ENCODE measurements around the gene BRD3. TPM values are rescaled to one million over a fixed set of nuclear protein-coding genes. Genes with fewer than 3 reads are reported as not detected.

The BRD3 gene
- total RNA-seq, 1 donor from 2014 or later: 4.5 TPM

DNA sequence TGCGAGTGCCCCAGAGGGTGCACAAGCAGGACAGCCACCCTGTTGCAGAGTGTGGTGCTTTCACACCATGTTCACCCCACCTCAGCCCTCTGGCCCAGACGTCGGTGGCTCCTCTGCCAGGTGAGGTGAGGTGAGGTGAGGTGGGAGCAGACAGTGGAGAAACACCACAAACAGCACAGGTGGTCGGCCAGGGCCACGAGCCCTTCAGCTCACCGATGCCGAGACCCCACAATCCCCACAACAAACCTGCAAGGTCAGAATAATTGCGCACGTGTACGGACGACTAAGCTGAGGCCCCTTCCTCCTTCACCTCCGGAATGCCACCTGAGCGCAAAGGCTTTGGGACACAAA lies 10.5 kb downstream of the BRD3 start:
- no peaks in the 10 kb centered on the region for H3K27me3 ChIP-seq (ENCODE audit: control insufficient read depth, insufficient read depth, low read length)
- H3K4me3 ChIP-seq (ENCODE audit: low read depth, low read length): no peak overlapping the region
- TF ChIP-seq, protein P1, sequence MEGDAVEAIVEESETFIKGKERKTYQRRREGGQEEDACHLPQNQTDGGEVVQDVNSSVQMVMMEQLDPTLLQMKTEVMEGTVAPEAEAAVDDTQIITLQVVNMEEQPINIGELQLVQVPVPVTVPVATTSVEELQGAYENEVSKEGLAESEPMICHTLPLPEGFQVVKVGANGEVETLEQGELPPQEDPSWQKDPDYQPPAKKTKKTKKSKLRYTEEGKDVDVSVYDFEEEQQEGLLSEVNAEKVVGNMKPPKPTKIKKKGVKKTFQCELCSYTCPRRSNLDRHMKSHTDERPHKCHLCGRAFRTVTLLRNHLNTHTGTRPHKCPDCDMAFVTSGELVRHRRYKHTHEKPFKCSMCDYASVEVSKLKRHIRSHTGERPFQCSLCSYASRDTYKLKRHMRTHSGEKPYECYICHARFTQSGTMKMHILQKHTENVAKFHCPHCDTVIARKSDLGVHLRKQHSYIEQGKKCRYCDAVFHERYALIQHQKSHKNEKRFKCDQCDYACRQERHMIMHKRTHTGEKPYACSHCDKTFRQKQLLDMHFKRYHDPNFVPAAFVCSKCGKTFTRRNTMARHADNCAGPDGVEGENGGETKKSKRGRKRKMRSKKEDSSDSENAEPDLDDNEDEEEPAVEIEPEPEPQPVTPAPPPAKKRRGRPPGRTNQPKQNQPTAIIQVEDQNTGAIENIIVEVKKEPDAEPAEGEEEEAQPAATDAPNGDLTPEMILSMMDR (IDR thresholded peaks at IDR 0.05; ENCODE audit: insufficient read depth, low read length, severe bottlenecking): no peak
- FAIRE-seq (no peak), DNase-seq (ENCODE audit: low read depth) (no peak)
- peaks cover 12% of the 10 kb centered on the region for H3K36me3 ChIP-seq (ENCODE audit: control insufficient read depth, insufficient read depth, low read length)

DNA sequence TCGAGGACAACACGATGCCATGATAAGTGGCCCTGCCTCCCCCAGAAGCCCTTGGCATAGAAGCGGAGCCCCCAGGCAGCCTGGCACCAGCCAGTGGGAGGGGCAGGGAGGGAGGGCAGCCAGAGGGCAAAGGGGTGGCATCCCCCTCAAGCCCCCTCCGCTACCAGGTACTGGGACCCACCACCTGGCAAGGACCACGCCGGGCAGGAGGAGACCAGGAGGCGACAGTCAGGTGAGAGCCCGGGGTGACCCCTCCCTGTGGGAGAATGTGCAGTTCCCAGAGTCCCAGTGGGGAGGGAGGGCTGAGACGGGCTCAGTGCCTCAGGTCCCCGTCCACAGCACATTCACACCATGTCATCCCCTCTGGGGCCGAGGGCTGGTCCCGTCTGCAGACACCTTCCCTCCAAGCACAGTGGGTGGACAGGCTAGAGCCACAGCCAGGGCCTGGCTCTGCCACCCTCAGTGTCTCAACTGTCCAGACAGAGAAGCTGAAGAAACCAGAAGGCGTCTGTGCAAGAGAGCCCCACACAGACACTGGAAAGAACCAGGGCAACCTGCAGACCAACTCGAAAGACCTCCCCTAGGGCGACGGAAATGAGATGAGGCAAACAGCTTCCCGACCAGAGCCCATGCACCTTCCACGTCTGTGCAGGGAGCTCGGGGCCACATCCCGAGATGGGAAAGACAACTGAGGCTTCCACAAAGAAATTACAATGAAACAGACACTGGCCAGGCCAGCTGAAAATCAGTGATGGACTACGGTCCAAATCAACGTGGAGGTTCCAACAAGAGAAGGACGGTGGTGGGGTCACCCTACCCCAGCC lies 11.1 kb downstream of the BRD3 start:
- H3K36me3 ChIP-seq (ENCODE audit: control insufficient read depth, insufficient read depth, low read length): peaks cover 12% of the 10 kb centered on the region
- no peak overlapping the region for H3K4me3 ChIP-seq (ENCODE audit: low read depth, low read length)
- TF ChIP-seq, protein P1 (IDR thresholded peaks at IDR 0.05; ENCODE audit: insufficient read depth, low read length, severe bottlenecking): no peak
- no peak for DNase-seq (ENCODE audit: low read depth)
- H3K27me3 ChIP-seq (ENCODE audit: control insufficient read depth, insufficient read depth, low read length): no peaks in the 10 kb centered on the region
- no peak for FAIRE-seq

DNA sequence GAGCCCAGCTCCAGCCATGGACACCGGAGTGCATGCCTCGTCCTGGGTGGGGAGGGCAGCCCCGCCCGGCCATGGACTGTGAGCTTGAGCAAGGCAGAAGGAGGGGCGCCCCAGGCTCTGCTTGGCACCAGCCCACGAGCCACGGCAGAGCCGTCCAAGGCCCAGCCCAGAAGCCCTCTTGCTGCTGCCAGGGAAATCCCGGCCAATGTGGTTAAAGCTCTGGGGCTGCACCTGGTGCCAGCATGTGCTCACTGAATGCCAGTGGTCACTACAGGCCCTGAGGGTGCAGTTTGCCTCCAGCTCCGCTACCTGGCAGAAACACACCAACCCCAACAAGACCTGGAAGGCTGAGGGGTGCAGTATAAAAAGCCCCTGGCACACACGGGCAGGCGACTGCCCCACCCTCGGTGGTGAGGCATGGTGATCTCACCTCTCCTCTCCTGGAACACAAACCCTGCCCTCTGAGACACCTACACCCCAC lies 11.8 kb downstream of the BRD3 start:
- TF ChIP-seq, protein P1 (IDR thresholded peaks at IDR 0.05; ENCODE audit: insufficient read depth, low read length, severe bottlenecking): no peak
- Histone ChIP-seq H3K27me3 (ENCODE audit: control insufficient read depth, insufficient read depth, low read length) (no peaks in the 10 kb centered on the region), H3K4me3 (ENCODE audit: low read depth, low read length) (no peak overlapping the region), H3K36me3 (ENCODE audit: control insufficient read depth, insufficient read depth, low read length) (peaks cover 15% of the 10 kb centered on the region)
- DNase-seq (ENCODE audit: low read depth) (peak; percentile 79), FAIRE-seq (no peak)

DNA sequence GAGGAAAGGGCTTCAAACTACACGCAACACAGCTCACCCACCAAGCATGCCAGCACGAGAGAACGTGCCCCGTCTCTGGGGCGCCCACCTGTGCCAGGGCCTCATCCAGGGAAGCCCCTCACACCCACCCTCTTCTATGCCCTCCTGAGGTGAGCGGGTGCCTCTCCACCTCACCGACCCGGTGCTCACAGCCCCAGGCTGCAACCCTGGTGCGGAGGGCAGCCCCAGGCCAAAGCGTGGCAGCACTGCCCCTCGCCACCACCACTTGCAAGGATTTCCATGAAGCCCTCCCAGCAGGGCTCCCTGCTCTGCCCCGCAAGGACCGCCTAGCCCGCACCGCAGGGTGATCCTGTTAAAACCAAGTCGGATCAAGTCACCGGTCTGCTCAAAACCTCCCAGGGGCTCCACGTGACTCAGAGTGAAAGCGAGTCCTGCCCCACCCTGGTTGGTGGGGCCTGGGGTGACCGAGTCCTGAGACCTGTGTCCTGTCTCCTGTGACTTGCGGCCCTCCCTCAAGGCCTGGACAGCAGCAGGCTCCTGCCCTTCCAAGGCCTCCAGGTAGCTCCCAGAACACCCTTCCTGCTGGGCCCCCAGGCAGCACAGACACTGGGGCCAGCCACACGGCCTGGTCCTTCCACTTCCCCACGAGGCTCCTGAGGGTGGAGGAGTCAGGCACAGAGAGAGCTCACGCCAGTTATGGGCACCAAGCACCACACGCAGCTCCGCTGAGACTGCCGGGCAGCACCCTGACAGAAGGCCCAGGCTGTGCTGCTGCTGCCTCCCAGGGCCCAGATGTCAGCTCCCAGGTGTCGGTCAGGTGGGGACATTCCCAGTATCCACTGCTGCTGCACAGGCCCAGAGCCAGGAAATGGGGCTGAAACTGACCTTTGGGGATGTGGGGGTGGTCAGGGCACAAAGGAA lies 12.7 kb downstream of the BRD3 start:
- H3K27me3 ChIP-seq (ENCODE audit: control insufficient read depth, insufficient read depth, low read length): no peaks in the 10 kb centered on the region
- no peak overlapping the region for H3K4me3 ChIP-seq (ENCODE audit: low read depth, low read length)
- no peak for FAIRE-seq
- no peak for DNase-seq (ENCODE audit: low read depth)
- TF ChIP-seq, protein P1 (IDR thresholded peaks at IDR 0.05; ENCODE audit: insufficient read depth, low read length, severe bottlenecking): no peak
- H3K36me3 ChIP-seq (ENCODE audit: control insufficient read depth, insufficient read depth, low read length): peaks cover 23% of the 10 kb centered on the region

DNA sequence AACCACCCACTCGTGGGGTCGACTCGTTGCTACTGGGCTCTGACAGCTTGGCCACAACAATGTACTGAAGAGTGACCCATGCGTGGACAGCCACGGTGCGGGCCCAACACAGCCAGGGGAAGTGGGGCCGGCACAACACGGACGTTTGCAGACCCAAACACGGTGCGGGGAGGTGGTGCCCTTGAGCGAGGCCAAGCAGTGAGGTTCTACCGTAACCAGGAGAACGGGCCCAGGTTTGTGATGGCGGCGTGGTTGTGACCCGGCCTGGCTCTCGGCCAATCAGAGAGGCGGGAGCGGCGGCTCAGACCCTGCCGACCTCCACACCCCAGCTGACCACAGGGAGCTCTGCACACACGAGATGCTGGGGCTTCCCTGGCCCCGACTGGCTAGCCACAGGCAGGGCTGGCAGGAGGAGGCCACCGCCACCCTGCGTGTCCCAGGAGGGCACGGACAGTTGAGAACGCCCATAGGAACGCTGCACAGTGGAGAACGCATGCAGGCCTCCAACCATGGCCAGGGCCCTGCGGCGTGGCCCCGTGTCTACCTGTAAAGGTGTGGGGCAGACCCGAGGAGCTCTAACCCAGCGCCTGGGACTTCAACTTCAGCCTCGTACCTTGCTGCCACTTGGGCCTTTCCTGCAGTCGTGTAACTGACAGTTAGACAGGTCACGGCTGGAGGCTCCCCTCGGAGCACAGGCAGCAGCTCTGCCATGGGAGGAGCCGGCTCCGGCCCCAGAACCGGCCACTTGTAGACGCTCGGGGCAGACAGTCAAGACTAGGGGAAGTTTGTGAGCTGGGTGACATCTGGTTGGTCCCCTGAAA lies 13.7 kb downstream of the BRD3 start:
- Histone ChIP-seq H3K4me3 (ENCODE audit: low read depth, low read length) (no peak overlapping the region), H3K36me3 (ENCODE audit: control insufficient read depth, insufficient read depth, low read length) (peaks cover 31% of the 10 kb centered on the region), H3K27me3 (ENCODE audit: control insufficient read depth, insufficient read depth, low read length) (no peaks in the 10 kb centered on the region)
- FAIRE-seq (no peak), DNase-seq (ENCODE audit: low read depth) (no peak)
- TF ChIP-seq, protein P1 (IDR thresholded peaks at IDR 0.05; ENCODE audit: insufficient read depth, low read length, severe bottlenecking): no peak

All from bronchial epithelial cell (primary cell).